Activated CD4-positive, alpha-beta T cell treated with anti-CD3 and anti-CD28 coated beads, Interleukin-2, amount 50 U/mL, for 16 hours (primary cell): ENCODE results near the gene CDH3.

ENCODE experiments used
- DNase-seq: peaks from one replicate; pipeline ENCODE4 v3.0.0-alpha.2; 2020

The CDH3 gene

DNA sequence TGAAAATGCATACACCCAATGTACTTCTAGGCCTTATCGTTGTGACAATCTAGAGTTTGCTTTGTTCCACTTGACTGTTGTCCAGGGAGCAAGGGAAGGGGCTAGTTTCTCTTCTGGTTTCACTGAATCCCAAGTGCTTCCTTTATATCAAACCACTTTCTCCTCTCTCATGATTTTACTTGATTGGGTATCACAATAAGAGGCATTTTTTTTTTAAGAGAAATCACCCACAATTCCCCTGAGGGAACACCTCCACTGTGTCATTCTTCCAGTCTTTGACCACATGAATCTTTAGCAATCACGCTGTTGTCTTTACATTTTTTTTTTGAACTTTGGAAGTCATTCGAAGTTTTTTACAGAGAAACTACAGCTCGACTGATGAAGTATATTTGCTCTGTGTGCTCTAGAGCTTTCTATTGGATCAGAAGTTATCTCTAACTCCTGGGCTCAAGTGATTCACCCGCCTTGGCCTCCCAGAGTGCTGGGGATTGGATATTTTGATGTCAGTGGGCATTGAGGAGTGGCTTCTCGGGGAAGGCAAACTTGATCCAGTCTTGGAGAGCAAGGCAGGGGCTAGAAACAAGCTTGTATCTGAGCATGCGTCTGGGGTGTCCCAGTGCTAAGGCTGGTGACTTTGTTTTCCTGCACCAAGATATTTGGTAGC, 95.0 kb downstream of the CDH3 start:
- no peak for DNase-seq

DNA sequence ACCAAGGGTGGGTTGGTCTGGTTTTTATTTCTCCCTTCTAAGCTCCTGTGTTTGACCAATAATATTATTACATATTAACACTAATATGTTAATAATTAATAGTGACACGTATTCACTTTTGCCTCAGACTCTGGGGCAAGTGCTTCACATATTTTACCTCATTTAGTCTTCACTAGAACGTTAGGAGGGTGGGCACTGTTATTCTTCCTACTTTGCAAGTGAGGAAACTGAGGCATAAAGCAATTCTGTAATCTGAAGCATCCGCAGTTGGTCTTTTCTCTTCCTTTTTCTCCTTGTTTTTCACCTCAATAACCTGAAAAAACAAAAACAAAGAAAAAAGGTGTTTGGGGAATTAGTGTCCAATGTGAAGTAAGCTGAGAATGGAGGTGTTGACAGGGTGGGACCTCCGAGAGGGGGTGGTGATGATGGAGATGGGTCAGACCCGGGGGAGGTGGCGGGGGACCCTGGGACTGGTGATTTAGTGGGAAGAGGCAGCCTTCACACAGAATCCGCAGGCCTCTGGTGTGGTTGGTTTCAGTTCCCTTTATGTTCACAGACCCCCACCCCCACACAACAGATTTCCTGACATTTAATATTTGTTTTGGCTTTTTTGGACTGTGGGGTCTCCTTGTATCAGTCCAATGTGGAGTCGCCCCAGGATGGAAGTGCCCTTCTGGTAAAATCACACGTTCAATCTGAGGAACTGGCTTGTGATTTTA, 95.7 kb downstream of the CDH3 start:
- DNase-seq = no peak

DNA sequence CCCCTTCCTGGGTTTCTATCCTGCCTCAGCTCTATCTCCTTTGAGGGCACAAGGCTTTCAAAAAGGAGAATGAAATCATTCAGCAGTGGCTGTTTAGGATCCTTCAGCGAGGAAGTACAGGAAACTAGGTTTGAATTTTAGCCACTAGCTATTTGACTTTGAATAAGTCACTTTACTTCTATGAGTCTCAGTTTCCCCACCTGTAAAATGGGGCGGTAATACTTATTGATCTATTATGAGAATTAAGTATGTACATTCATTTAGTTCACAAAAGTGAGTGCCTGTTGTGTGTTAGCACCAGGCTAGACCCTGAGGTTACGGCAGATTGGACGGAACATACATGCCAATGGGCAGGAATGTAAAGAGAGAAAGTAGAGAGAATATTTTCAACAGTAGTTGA, 98.6 kb downstream of the CDH3 start:
- DNase-seq = no peak

DNA sequence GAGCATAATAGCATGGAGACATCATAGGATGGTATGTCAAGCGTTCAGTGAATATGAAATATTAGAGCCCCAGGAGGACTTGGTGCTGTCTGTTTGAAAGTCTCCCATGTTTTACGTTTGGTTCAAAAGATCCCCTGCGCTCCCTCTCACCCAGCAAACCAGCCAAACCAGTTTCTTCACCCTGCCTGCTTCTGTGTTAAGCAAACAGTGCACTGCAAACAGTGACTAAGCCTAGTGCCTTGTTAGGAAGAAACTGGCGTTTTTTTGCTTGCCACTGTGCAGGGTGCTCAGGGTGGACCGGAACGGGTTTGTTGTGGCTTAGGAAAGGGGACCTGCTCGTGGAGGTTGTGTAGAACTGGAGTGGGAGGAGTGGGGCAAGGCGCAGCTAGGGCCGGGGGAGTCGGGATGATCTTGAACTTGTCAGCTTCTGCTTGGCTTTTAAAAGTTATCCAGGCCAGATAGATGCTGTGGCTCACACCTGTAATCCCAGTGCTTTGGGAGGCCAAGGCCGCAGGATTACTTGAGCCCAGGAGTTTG, 99.7 kb downstream of the CDH3 start:
- DNase-seq = no peak

GRCh38 chr16:68746951-68747350, 101.8 kb downstream of the CDH3 start:
- DNase-seq = no peak

DNA sequence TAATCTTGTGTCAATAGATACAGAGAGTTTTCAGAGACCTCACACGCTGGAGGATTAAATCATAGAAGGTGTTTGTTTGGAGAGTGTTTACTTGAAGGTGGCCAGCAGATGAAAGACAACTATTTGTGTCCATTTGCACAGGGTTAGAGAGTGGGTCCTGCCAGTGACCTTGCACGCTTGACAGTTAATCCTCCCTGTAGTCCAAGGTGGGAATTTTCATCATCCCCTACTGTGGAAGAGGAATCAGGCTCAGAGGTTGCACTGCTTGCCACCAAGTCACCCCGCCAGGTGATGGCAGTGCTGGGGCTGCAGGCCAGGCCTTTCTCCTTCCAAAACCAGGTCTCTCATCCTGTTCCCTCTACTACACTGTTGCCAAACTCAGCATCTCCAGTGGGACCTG, 104.3 kb downstream of the CDH3 start:
- DNase-seq = no peak
